Measurements from ENCODE around the gene ONECUT1.

- TF ChIP-seq CTCF (conservative IDR thresholded peaks at IDR 0.05; ENCODE audit: low read length), result no peak
- no peak for TF ChIP-seq EZH2phosphoT487 (IDR thresholded peaks at IDR 0.05; ENCODE audit: borderline replicate concordance, low read depth, low read length)
These were observed 29.6 kb downstream of the ONECUT1 start for GRCh38 chr15:52760562-52760961.

All from OCI-LY7 (cell line).